Type B pancreatic cell (in vitro differentiated cells): ENCODE measurements around the gene CBX6. TPM values are rescaled to one million over a fixed set of nuclear protein-coding genes. Genes with fewer than 3 reads are reported as not detected.

ENCODE experiments used
- DNase-seq: peaks from one replicate; pipeline ENCODE4 v3.0.0; 2021; ENCODE audit warnings: mixed read lengths; ENCODE audit not compliant: unreplicated experiment; ENCODE audit errors: extremely low spot score
- H3K27ac Mint-ChIP-seq: 2 replicates; pipeline ENCODE4 v1.8.0; 2021; ENCODE audit warnings: mild to moderate bottlenecking, mixed read lengths
- H3K27me3 Mint-ChIP-seq: 2 replicates; pipeline ENCODE4 v1.8.0; 2021; ENCODE audit warnings: mixed read lengths
- H3K36me3 Mint-ChIP-seq: 2 replicates; pipeline ENCODE4 v1.8.0; 2021; ENCODE audit warnings: mixed read lengths
- H3K4me1 Mint-ChIP-seq: one replicate; pipeline ENCODE4 v1.8.0; 2021; ENCODE audit warnings: mixed read lengths; ENCODE audit not compliant: unreplicated experiment
- H3K4me3 Mint-ChIP-seq: 2 replicates; pipeline ENCODE4 v1.8.0; 2021; ENCODE audit warnings: mild to moderate bottlenecking, mixed read lengths
- H3K9me3 Mint-ChIP-seq: 2 replicates; pipeline ENCODE4 v1.8.0; 2021; ENCODE audit warnings: mixed read lengths
- long read RNA-seq: library from polyadenylated mRNA; unstranded; transcript quantifications from one replicate; pipeline ENCODE4 v2.0.0, GENCODE V29; 2020
- total RNA-seq: library from RNA; stranded (reverse); gene quantifications from 2 replicates; pipeline ENCODE4 v1.2.1, GENCODE V29; 2021; ENCODE audit warnings: low replicate concordance
- TF ChIP-seq, protein P1 (sequence below): fragments of 200-600 bp; sonication (generic); conservative IDR thresholded peaks from 2 replicates; pipeline ENCODE4 v1.5.0; 2021; ENCODE audit warnings: antibody characterized with exemption, mild to moderate bottlenecking

The CBX6 gene
- 93.5 and 116 TPM in 2 replicates for total RNA-seq
- long read RNA-seq, partial matches to known transcripts = 0 of 9 reads
- long read RNA-seq, other reads (novel, unspliced or antisense) = 9 of 9 reads

DNA sequence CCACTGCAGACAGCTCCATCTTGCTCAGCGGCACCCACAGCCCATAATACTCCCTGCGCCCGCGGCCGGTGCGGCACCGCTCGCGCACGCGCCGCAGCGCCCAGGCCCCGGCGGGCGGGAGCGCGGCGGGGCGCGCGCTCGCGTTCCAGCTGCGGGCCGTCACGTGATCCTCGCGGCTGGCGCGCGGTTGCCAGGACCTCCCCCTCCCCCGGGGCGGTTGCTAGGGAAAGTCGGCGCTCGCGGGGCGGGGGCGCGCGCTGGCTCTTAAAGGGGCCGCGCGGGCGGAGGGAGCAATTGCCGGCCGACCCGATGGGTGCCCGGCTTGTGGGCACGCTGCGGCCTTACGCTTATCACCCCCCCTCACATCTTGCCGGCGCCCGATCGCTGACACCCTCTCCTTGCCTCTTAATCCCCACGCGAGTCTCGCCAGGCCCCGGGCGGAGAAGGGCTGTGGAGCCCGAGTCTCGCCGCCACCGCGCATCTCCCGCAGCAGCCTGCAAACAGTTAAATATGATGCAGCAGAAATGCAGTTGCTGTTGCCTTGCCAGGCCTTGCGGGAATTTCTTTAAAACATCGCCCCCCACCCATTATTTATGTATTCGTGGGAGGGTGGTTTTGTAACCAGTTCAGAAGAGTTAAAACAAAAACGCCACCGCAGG is at the start of gene CBX6:
Gene CBX6 (minus strand): TSS at position 45 of the 659 bp plus-strand sequence. CDS start 26 bp downstream, at position 19.
- Mint-ChIP-seq H3K27ac (peak within 1 kb of the TSS; percentile 94), H3K36me3 (no peaks in the 10 kb centered on the region), H3K4me3 (peak within 1 kb of the TSS; percentile 97), H3K9me3 (no peaks in the 10 kb centered on the region), H3K4me1 (peaks cover 38% of the 10 kb centered on the region), H3K27me3 (no peaks in the 10 kb centered on the region)
- DNase-seq = peak; percentile 99
- TF ChIP-seq, protein P1, sequence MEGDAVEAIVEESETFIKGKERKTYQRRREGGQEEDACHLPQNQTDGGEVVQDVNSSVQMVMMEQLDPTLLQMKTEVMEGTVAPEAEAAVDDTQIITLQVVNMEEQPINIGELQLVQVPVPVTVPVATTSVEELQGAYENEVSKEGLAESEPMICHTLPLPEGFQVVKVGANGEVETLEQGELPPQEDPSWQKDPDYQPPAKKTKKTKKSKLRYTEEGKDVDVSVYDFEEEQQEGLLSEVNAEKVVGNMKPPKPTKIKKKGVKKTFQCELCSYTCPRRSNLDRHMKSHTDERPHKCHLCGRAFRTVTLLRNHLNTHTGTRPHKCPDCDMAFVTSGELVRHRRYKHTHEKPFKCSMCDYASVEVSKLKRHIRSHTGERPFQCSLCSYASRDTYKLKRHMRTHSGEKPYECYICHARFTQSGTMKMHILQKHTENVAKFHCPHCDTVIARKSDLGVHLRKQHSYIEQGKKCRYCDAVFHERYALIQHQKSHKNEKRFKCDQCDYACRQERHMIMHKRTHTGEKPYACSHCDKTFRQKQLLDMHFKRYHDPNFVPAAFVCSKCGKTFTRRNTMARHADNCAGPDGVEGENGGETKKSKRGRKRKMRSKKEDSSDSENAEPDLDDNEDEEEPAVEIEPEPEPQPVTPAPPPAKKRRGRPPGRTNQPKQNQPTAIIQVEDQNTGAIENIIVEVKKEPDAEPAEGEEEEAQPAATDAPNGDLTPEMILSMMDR = no peak

DNA sequence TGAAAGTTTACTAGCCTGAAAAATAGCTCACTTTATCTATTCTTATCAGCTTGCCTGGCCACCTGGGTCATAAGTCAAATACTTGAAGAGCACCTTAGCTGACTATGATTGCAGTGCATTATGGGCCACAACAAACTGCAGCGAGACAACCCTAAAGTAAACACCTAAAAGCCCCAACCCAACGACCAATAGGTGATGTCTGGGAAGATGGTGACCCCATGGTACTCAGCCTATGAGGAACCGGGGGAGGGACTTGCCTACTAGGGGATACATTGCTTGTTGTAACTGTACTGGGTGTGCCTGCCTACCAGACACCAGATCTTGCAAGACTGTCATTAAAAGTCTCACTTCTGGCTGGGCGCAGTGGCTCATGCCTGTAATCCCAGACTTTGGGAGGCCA is 49.8 kb upstream of the CBX6 start:
- DNase-seq = no peak
- H3K27me3 Mint-ChIP-seq = peaks cover 23% of the 10 kb centered on the region
- no peak overlapping the region for H3K27ac Mint-ChIP-seq
- H3K9me3 Mint-ChIP-seq = no peaks in the 10 kb centered on the region
- H3K4me3 Mint-ChIP-seq = no peak overlapping the region
- peaks cover 14% of the 10 kb centered on the region for H3K4me1 Mint-ChIP-seq
- no peaks in the 10 kb centered on the region for H3K36me3 Mint-ChIP-seq
- TF ChIP-seq, protein P1 = no peak

DNA sequence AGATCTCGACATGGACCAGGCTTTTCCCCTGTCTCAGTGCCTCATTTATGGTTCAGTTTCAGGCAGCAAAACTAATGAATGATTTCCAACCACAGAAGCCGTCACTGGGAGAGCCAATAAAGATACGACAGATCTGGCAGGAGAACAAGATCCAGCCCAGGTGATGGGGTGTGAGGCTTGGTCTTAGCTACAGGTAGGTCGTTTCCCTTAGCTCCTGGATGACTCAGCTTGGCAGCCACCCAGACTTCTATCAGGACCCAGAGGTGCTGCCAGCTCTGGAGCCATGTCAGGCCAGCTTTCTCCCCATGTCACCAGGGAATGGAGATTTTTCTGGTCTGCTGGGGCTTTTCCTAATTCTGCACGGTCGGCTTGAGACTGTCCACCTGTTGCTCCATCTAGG is 49.1 kb upstream of the CBX6 start:
- Mint-ChIP-seq H3K36me3 (no peaks in the 10 kb centered on the region), H3K4me3 (no peak overlapping the region), H3K4me1 (peaks cover 14% of the 10 kb centered on the region), H3K9me3 (no peaks in the 10 kb centered on the region), H3K27ac (peak overlapping the region; percentile 36), H3K27me3 (peaks cover 25% of the 10 kb centered on the region)
- no peak for DNase-seq
- TF ChIP-seq, protein P1 = no peak

DNA sequence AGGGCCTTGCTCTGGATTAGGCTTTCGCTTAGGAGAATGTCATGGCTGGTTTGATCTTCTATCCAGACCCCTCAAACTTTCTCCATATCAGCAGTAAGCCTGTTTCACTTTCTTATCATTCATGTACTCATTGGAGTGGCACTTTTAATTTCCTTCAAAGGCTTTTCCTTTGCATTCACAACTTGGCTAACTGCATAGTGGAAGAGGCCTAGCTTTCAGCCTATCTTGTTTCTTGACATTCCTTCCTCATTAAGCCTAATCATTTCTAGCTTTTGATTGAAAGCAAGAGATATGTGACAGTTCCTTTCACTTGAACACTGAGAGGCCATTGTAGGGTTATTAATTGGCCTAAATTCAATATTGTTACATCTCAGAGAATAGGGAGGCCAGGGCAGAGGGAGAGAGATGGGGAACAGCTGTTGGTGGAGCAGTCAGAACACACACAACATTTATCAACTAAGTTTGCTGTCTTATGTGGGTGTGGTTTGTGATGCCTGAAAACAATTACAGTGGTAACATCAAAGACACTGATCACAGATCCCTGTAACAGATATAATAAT is 47.7 kb upstream of the CBX6 start:
- TF ChIP-seq, protein P1 = no peak
- H3K4me1 Mint-ChIP-seq = peaks cover 12% of the 10 kb centered on the region
- no peak overlapping the region for H3K27ac Mint-ChIP-seq
- peaks cover 20% of the 10 kb centered on the region for H3K27me3 Mint-ChIP-seq
- H3K4me3 Mint-ChIP-seq = no peak overlapping the region
- H3K9me3 Mint-ChIP-seq = no peaks in the 10 kb centered on the region
- no peaks in the 10 kb centered on the region for H3K36me3 Mint-ChIP-seq
- no peak for DNase-seq

DNA sequence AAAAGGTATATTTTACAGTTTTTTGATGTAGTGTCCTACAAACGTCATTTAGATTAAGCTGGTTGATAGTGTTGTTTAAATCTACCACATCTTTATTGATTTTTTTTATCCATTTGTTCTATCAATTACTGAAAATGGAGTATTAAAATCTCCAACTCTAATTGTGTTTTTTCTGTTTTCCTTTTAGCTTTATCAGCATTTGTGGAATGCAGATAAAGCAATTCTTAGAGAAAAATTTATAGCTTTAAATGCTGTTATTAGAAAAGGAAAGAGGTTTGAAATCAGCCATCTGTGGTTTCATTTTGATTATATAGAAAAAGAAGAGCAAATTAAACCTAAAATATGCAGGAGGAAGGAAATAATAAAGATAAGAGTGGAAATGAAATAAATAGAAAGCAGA is 39.4 kb upstream of the CBX6 start:
- no peak for DNase-seq
- peaks cover 4% of the 10 kb centered on the region for H3K9me3 Mint-ChIP-seq
- H3K36me3 Mint-ChIP-seq = no peaks in the 10 kb centered on the region
- TF ChIP-seq, protein P1 = no peak
- peaks cover 28% of the 10 kb centered on the region for H3K27me3 Mint-ChIP-seq
- no peak overlapping the region for H3K27ac Mint-ChIP-seq
- H3K4me3 Mint-ChIP-seq = no peak overlapping the region
- H3K4me1 Mint-ChIP-seq = no peaks in the 10 kb centered on the region
